DND-41 (cell line): ENCODE measurements around the gene MAP6.

Experiments
- EZH2 ChIP-seq: IDR thresholded peaks from 3 replicates; pipeline ENCODE4 v1.6.1; 2012; ENCODE audit warnings: borderline replicate concordance, low read depth, mild to moderate bottlenecking, moderate library complexity, low read length, inconsistent platforms; ENCODE audit not compliant: severe bottlenecking
- TF ChIP-seq, protein P1 (sequence below): IDR thresholded peaks from 2 replicates; pipeline ENCODE4 v1.5.1; 2012; ENCODE audit warnings: borderline replicate concordance, low read length, moderate library complexity, mild to moderate bottlenecking; ENCODE audit not compliant: poor library complexity, severe bottlenecking; ENCODE audit errors: extremely low read depth

DNA sequence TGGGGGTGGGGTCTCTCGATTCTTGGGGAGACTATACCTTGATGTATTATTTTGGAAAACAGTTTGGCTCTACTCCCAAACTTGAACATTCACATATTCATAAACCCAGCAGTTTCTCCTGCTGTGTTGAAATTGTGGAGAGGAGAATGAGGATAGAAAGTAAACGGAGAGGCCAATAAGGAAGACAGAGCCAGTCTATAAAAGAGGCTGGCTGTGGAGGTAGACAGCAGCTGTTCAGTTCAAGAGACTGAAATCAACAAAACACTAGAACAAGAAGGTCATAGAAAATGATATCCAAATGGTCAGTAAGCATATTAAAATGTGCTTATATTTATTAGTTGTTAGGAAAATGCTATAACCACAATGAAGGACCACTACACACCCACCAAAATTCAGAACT, 46.9 kb upstream of the MAP6 start:
- TF ChIP-seq EZH2 = no peak
- TF ChIP-seq, protein P1, sequence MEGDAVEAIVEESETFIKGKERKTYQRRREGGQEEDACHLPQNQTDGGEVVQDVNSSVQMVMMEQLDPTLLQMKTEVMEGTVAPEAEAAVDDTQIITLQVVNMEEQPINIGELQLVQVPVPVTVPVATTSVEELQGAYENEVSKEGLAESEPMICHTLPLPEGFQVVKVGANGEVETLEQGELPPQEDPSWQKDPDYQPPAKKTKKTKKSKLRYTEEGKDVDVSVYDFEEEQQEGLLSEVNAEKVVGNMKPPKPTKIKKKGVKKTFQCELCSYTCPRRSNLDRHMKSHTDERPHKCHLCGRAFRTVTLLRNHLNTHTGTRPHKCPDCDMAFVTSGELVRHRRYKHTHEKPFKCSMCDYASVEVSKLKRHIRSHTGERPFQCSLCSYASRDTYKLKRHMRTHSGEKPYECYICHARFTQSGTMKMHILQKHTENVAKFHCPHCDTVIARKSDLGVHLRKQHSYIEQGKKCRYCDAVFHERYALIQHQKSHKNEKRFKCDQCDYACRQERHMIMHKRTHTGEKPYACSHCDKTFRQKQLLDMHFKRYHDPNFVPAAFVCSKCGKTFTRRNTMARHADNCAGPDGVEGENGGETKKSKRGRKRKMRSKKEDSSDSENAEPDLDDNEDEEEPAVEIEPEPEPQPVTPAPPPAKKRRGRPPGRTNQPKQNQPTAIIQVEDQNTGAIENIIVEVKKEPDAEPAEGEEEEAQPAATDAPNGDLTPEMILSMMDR = no peak
